Smooth muscle cell (in vitro differentiated cells): ENCODE data around the gene CATSPERZ. TPM values are rescaled to one million over a fixed set of nuclear protein-coding genes. Genes with fewer than 3 reads are reported as not detected.
"Not testable (repeated sequence)": the region's sequence is repeated elsewhere in the genome, so short reads cannot be mapped to it uniquely, and the experiment has no call there.

Experiments
- DNase-seq: peaks from one replicate; lab custom pipeline; 2025; ENCODE audit not compliant: unreplicated experiment; lab: John Stamatoyannopoulos, UW
- H2AFZ ChIP-seq: fragments of 200-600 bp; sonication (generic); 2 replicates; pipeline ENCODE4 v1.6.0; 2016; ENCODE audit warnings: antibody characterized with exemption, low read depth, mild to moderate bottlenecking
- H3F3A ChIP-seq: fragments of 200-600 bp; sonication (generic); 2 replicates; pipeline ENCODE4 v1.6.0; 2017; ENCODE audit warnings: antibody characterized with exemption, low read depth
- H3K27ac ChIP-seq: fragments of 200-600 bp; sonication (generic); 2 replicates; pipeline ENCODE4 v1.5.1; 2016; ENCODE audit warnings: low read depth, mild to moderate bottlenecking
- H3K27me3 ChIP-seq: fragments of 200-600 bp; sonication (generic); 2 replicates; pipeline ENCODE4 v1.6.1; 2016; ENCODE audit warnings: low read depth, mild to moderate bottlenecking
- H3K36me3 ChIP-seq: fragments of 200-600 bp; sonication (generic); 2 replicates; pipeline ENCODE4 v1.5.1; 2016; ENCODE audit warnings: low read depth
- H3K4me1 ChIP-seq: fragments of 200-600 bp; sonication (generic); 2 replicates; pipeline ENCODE4 v1.5.1; 2016; ENCODE audit warnings: low read depth
- H3K4me2 ChIP-seq: fragments of 200-600 bp; sonication (generic); 2 replicates; pipeline ENCODE4 v1.6.0; 2016; ENCODE audit warnings: mild to moderate bottlenecking
- H3K4me3 ChIP-seq: fragments of 200-600 bp; sonication (generic); 2 replicates; pipeline ENCODE4 v1.5.1; 2016; ENCODE audit warnings: mild to moderate bottlenecking
- H3K79me2 ChIP-seq: fragments of 200-600 bp; sonication (generic); 2 replicates; pipeline ENCODE4 v1.6.0; 2016; ENCODE audit warnings: low read depth, mild to moderate bottlenecking
- H3K9ac ChIP-seq: fragments of 200-600 bp; sonication (generic); 2 replicates; pipeline ENCODE4 v1.6.0; 2016; ENCODE audit warnings: low read depth
- H3K9me3 ChIP-seq: fragments of 200-600 bp; sonication (generic); replicated peaks from 2 replicates; pipeline ENCODE4 v1.5.1; 2016; ENCODE audit warnings: low read depth
- H4K20me1 ChIP-seq: fragments of 200-600 bp; sonication (generic); 2 replicates; pipeline ENCODE4 v1.6.0; 2016; ENCODE audit warnings: low read depth
- CTCF ChIP-seq: fragments of 200-600 bp; sonication (generic); IDR thresholded peaks from 2 replicates; pipeline ENCODE4 v1.5.1; 2017; ENCODE audit warnings: borderline replicate concordance, mild to moderate bottlenecking, antibody characterized with exemption; ENCODE audit not compliant: insufficient read depth, poor library complexity, severe bottlenecking
- WGBS: methylation state at CpG from one replicate; pipeline ENCODE4 v1.1.7; 2016; ENCODE audit warnings: low lambda C conversion rate; 5-methylcytosine and 5-hydroxymethylcytosine counted together
- polyA plus RNA-seq: library from polyadenylated mRNA; unstranded; fragments of >200 nt; fragmentation: Nextera tagmentation; extraction: Ambion mirVana; gene quantifications from 2 replicates; pipeline ENCODE4 v1.2.1, GENCODE V29; 2016
- total RNA-seq: library from RNA; depleted of rRNA; stranded (reverse); fragments of >200 nt; gene quantifications from 2 replicates; pipeline ENCODE4 v1.2.3, GENCODE V29; 2014

CATSPERZ gene
- total and polyA plus RNA-seq, 2 experiments from 2014 or later: not detected

GRCh38 chr11:64306876-64307622, 6.9 kb downstream of the CATSPERZ start:
- peak overlapping the region; percentile 82 for H3K4me3 ChIP-seq
- no peak overlapping the region for H3K9ac ChIP-seq
- H3F3A ChIP-seq: no peaks in the 10 kb centered on the region
- peak overlapping the region; percentile 99 for H3K4me2 ChIP-seq
- no peak overlapping the region for H2AFZ ChIP-seq
- no peak for DNase-seq
- 91% methylated on average over 15 of the region's 15 CpGs for WGBS
- peaks cover 6% of the 10 kb centered on the region for H3K4me1 ChIP-seq
- H3K36me3 ChIP-seq: no peaks in the 10 kb centered on the region
- no peaks in the 10 kb centered on the region for H3K9me3 ChIP-seq
- no peak for TF ChIP-seq CTCF
- peaks cover 7% of the 10 kb centered on the region for H4K20me1 ChIP-seq
- no peak overlapping the region for H3K27ac ChIP-seq
- peaks cover 30% of the 10 kb centered on the region for H3K79me2 ChIP-seq
- no peaks in the 10 kb centered on the region for H3K27me3 ChIP-seq

GRCh38 chr11:64307795-64308194, 7.6 kb downstream of the CATSPERZ start:
- H3K27me3 ChIP-seq, H3K9me3 ChIP-seq, H2AFZ ChIP-seq, H3K27ac ChIP-seq, H4K20me1 ChIP-seq, H3K9ac ChIP-seq, H3K4me2 ChIP-seq, H3F3A ChIP-seq, H3K4me3 ChIP-seq, H3K4me1 ChIP-seq, H3K36me3 ChIP-seq, DNase-seq: not testable (repeated sequence)
- 79% methylated on average over 5 of the region's 5 CpGs for WGBS
- peaks cover 30% of the 10 kb centered on the region for H3K79me2 ChIP-seq

GRCh38 chr11:64312947-64313346, 12.8 kb downstream of the CATSPERZ start:
- Histone ChIP-seq H3K36me3 (no peaks in the 10 kb centered on the region), H3K9me3 (no peaks in the 10 kb centered on the region), H3F3A (no peaks in the 10 kb centered on the region), H3K9ac (no peak overlapping the region), H3K4me2 (no peak overlapping the region), H3K27me3 (no peaks in the 10 kb centered on the region), H4K20me1 (no peaks in the 10 kb centered on the region), H3K4me1 (no peaks in the 10 kb centered on the region), H3K27ac (no peak overlapping the region), H3K4me3 (no peak overlapping the region), H2AFZ (no peak overlapping the region), H3K79me2 (peaks cover 15% of the 10 kb centered on the region)
- 98% methylated on average over 10 of the region's 10 CpGs for WGBS
- DNase-seq: no peak
- no peak for TF ChIP-seq CTCF

GRCh38 chr11:64313491-64314145, 13.5 kb downstream of the CATSPERZ start:
- no peaks in the 10 kb centered on the region for H3K36me3 ChIP-seq
- H3K27ac ChIP-seq: no peak overlapping the region
- H3K27me3 ChIP-seq: no peaks in the 10 kb centered on the region
- no peak for DNase-seq
- H2AFZ ChIP-seq: no peak overlapping the region
- no peaks in the 10 kb centered on the region for H3K9me3 ChIP-seq
- peaks cover 13% of the 10 kb centered on the region for H3K79me2 ChIP-seq
- H3F3A ChIP-seq: no peaks in the 10 kb centered on the region
- H3K4me1 ChIP-seq: no peaks in the 10 kb centered on the region
- WGBS: 93% methylated on average over 13 of the region's 18 CpGs
- no peak overlapping the region for H3K4me3 ChIP-seq
- no peak overlapping the region for H3K4me2 ChIP-seq
- no peak for TF ChIP-seq CTCF
- no peak overlapping the region for H3K9ac ChIP-seq
- H4K20me1 ChIP-seq: no peaks in the 10 kb centered on the region
